ENCODE data around the gene MRPL38. TPM values are rescaled to one million over a fixed set of nuclear protein-coding genes. Genes with fewer than 3 reads are reported as not detected.
A peak's percentile ranks its signal among the peaks of the same experiment; 100 is the strongest.
"Not testable (repeated sequence)": the region's sequence is repeated elsewhere in the genome, so short reads cannot be mapped to it uniquely, and the experiment has no call there.

MRPL38 gene
- total RNA-seq, 2 experiments from 2014 or later, result 115 to 139 TPM

GRCh38 chr17:75891605-75892555, 12.8 kb downstream of the MRPL38 start:
- no peak overlapping the region for H3K27ac Mint-ChIP-seq
- H3K4me1 Mint-ChIP-seq, result peaks cover 19% of the 10 kb centered on the region
- CTCF ChIA-PET, result interaction anchor here (1.0 to 8.3 kb wide), 3 partner anchors 13 to 122 kb away, joined by 3 to 101 read pairs (median 4); partner anchors contain the start of gene TRIM47
- no peak overlapping the region for H3K4me3 Mint-ChIP-seq
- H3K9me3 Mint-ChIP-seq (ENCODE audit: low read depth), result no peaks in the 10 kb centered on the region
- ATAC-seq (no peak), DNase-seq (no peak)
- no peaks in the 10 kb centered on the region for H3K27me3 Mint-ChIP-seq
- H3K36me3 Mint-ChIP-seq, result peaks cover 5% of the 10 kb centered on the region

GRCh38 chr17:75891022-75891604, 13.6 kb downstream of the MRPL38 start:
- DNase-seq, result no peak
- CTCF ChIA-PET, result interaction anchor here (2.3 kb wide), 1 partner anchor 13 kb away, joined by 10 read pairs; the partner anchor contains the start of gene TRIM47
- no peak for ATAC-seq
- Mint-ChIP-seq H3K4me1 (peaks cover 19% of the 10 kb centered on the region), H3K4me3 (no peak overlapping the region), H3K27me3 (no peaks in the 10 kb centered on the region), H3K36me3 (peaks cover 5% of the 10 kb centered on the region), H3K9me3 (ENCODE audit: low read depth) (no peaks in the 10 kb centered on the region), H3K27ac (no peak overlapping the region)

- peaks cover 5% of the 10 kb centered on the region for H3K36me3 Mint-ChIP-seq
- peaks cover 8% of the 10 kb centered on the region for H3K4me1 Mint-ChIP-seq
- H3K27ac Mint-ChIP-seq, result peak overlapping the region; percentile 6
- H3K27me3 Mint-ChIP-seq, result no peaks in the 10 kb centered on the region
- ATAC-seq (no peak), DNase-seq (no peak)
- no peak overlapping the region for H3K4me3 Mint-ChIP-seq
- CTCF ChIA-PET, result interaction anchor here (1.4 to 2.3 kb wide), 6 partner anchors 10 to 140 kb away, joined by 4 to 10 read pairs (median 4); partner anchors contain the start of genes TRIM47 and WBP2
- no peaks in the 10 kb centered on the region for H3K9me3 Mint-ChIP-seq (ENCODE audit: low read depth)
These were observed 15.2 kb downstream of the MRPL38 start for GRCh38 chr17:75889454-75889853.

- peaks cover 2% of the 10 kb centered on the region for H3K4me1 Mint-ChIP-seq
- ATAC-seq (no peak), DNase-seq (no peak)
- CTCF ChIA-PET, result interaction anchor here (0.9 to 2.3 kb wide), 5 partner anchors 9 to 84 kb away, joined by 3 to 10 read pairs (median 4); partner anchors contain the start of gene TRIM47
- no peak overlapping the region for H3K4me3 Mint-ChIP-seq
- H3K36me3 Mint-ChIP-seq, result peaks cover 5% of the 10 kb centered on the region
- no peak overlapping the region for H3K27ac Mint-ChIP-seq
- no peaks in the 10 kb centered on the region for H3K9me3 Mint-ChIP-seq (ENCODE audit: low read depth)
- no peaks in the 10 kb centered on the region for H3K27me3 Mint-ChIP-seq
These were observed 16.2 kb downstream of the MRPL38 start for GRCh38 chr17:75888484-75888883.

- CTCF ChIA-PET, result interaction anchor here (0.9 to 1.4 kb wide), 2 partner anchors 11 to 24 kb away, joined by 3 to 4 read pairs; partner anchors contain the start of gene TRIM65
- H3K27me3 Mint-ChIP-seq; H3K4me1 Mint-ChIP-seq; ATAC-seq; DNase-seq; H3K27ac Mint-ChIP-seq; H3K9me3 Mint-ChIP-seq (ENCODE audit: low read depth); H3K4me3 Mint-ChIP-seq; H3K36me3 Mint-ChIP-seq: not testable (repeated sequence)
These were observed 18.8 kb downstream of the MRPL38 start for GRCh38 chr17:75885860-75886259.

GRCh38 chr17:75885431-75885830, 19.3 kb downstream of the MRPL38 start:
- Mint-ChIP-seq H3K4me1 (peaks cover 7% of the 10 kb centered on the region), H3K4me3 (no peak overlapping the region), H3K9me3 (ENCODE audit: low read depth) (no peaks in the 10 kb centered on the region), H3K27ac (no peak overlapping the region), H3K27me3 (peaks cover 10% of the 10 kb centered on the region), H3K36me3 (peaks cover 2% of the 10 kb centered on the region)
- CTCF ChIA-PET, result interaction anchor here (0.9 to 1.4 kb wide), 2 partner anchors 12 to 24 kb away, joined by 3 to 4 read pairs; partner anchors contain the start of gene TRIM65
- ATAC-seq (no peak), DNase-seq (no peak)

GRCh38 chr17:75881678-75882454, 22.8 kb downstream of the MRPL38 start:
- Mint-ChIP-seq H3K27me3 (peaks cover 28% of the 10 kb centered on the region), H3K27ac (peak overlapping the region; percentile 6), H3K4me3 (no peak overlapping the region), H3K4me1 (peaks cover 17% of the 10 kb centered on the region), H3K9me3 (ENCODE audit: low read depth) (no peaks in the 10 kb centered on the region), H3K36me3 (no peaks in the 10 kb centered on the region)
- ATAC-seq (no peak), DNase-seq (no peak)
- CTCF ChIA-PET, result interaction anchor here (1.0 to 9.0 kb wide), 5 partner anchors 14 to 128 kb away, joined by 3 to 175 read pairs (median 3); partner anchors contain the start of genes ACOX1, TRIM65 and WBP2

GRCh38 chr17:75880266-75880665, 24.4 kb downstream of the MRPL38 start:
- Mint-ChIP-seq H3K4me1 (peaks cover 31% of the 10 kb centered on the region), H3K9me3 (ENCODE audit: low read depth) (no peaks in the 10 kb centered on the region), H3K4me3 (no peak overlapping the region), H3K36me3 (no peaks in the 10 kb centered on the region), H3K27me3 (peaks cover 28% of the 10 kb centered on the region), H3K27ac (no peak overlapping the region)
- CTCF ChIA-PET, result interaction anchor here (1.1 to 9.0 kb wide), 4 partner anchors 15 to 115 kb away, joined by 3 to 175 read pairs (median 52); partner anchors contain the start of genes GALK1, TRIM65 and WBP2
- DNase-seq (no peak), ATAC-seq (no peak)

GRCh38 chr17:75878174-75878998, 26.3 kb downstream of the MRPL38 start, which contains the start of gene TRIM47:
TRIM47 (minus strand) TSS chr17:75878581; CDS start chr17:75878548, 33 bp downstream.
- no peaks in the 10 kb centered on the region for H3K36me3 Mint-ChIP-seq
- peaks cover 28% of the 10 kb centered on the region for H3K27me3 Mint-ChIP-seq
- H3K4me1 Mint-ChIP-seq, result peaks cover 34% of the 10 kb centered on the region
- ATAC-seq, result peak; percentile 7
- H3K27ac Mint-ChIP-seq, result peak within 1 kb of the TSS; percentile 91
- peak within 1 kb of the TSS; percentile 88 for H3K4me3 Mint-ChIP-seq
- H3K9me3 Mint-ChIP-seq (ENCODE audit: low read depth), result no peaks in the 10 kb centered on the region
- DNase-seq, result no peak
- CTCF ChIA-PET, result interaction anchor here (0.6 to 9.0 kb wide), 13 partner anchors 10 to 136 kb away, joined by 3 to 175 read pairs (median 4); partner anchors contain the start of genes GALK1, MRPL38, TRIM65 and WBP2

GRCh38 chr17:75877752-75878173, 26.9 kb downstream of the MRPL38 start:
- Mint-ChIP-seq H3K4me3 (peak overlapping the region; percentile 88), H3K4me1 (peaks cover 37% of the 10 kb centered on the region)

GRCh38 chr17:75876938-75877751, 27.5 kb downstream of the MRPL38 start:
- Mint-ChIP-seq H3K27ac (peak overlapping the region; percentile 91), H3K36me3 (no peaks in the 10 kb centered on the region), H3K4me1 (peaks cover 43% of the 10 kb centered on the region), H3K9me3 (ENCODE audit: low read depth) (no peaks in the 10 kb centered on the region), H3K27me3 (peaks cover 28% of the 10 kb centered on the region), H3K4me3 (peak overlapping the region; percentile 88)
- CTCF ChIA-PET, result interaction anchor here (0.6 to 9.0 kb wide), 13 partner anchors 9 to 137 kb away, joined by 3 to 175 read pairs (median 4); partner anchors contain the start of genes MRPL38, TRIM65, UNC13D and WBP2
- ATAC-seq (peak; percentile 6), DNase-seq (no peak)

More at GRCh38 chr17:75877752-75878173, 26.9 kb downstream of the MRPL38 start:
- H3K9me3 Mint-ChIP-seq (ENCODE audit: low read depth), result no peaks in the 10 kb centered on the region
- H3K36me3 Mint-ChIP-seq, result no peaks in the 10 kb centered on the region
- CTCF ChIA-PET, result interaction anchor here (0.6 to 9.0 kb wide), 16 partner anchors 10 to 136 kb away, joined by 3 to 175 read pairs (median 4); partner anchors contain the start of genes MRPL38, TRIM65, UNC13D and WBP2
- peaks cover 28% of the 10 kb centered on the region for H3K27me3 Mint-ChIP-seq
- peak overlapping the region; percentile 91 for H3K27ac Mint-ChIP-seq
- DNase-seq (peak; percentile 82), ATAC-seq (peak; percentile 82)
